Stimulated activated CD8-positive, alpha-beta memory T cell treated with anti-CD3 and anti-CD28 coated beads, Interleukin-4, amount 100 ng/mL, for 24 hours (primary cell): ENCODE results near the gene SLC25A48.
"Not testable (repeated sequence)": the region's sequence is repeated elsewhere in the genome, so short reads cannot be mapped to it uniquely, and the experiment has no call there.

Source experiments
- DNase-seq: peaks from one replicate; pipeline ENCODE4 v3.0.0-alpha.2; 2020; ENCODE audit warnings: low read depth

SLC25A48 gene

DNA sequence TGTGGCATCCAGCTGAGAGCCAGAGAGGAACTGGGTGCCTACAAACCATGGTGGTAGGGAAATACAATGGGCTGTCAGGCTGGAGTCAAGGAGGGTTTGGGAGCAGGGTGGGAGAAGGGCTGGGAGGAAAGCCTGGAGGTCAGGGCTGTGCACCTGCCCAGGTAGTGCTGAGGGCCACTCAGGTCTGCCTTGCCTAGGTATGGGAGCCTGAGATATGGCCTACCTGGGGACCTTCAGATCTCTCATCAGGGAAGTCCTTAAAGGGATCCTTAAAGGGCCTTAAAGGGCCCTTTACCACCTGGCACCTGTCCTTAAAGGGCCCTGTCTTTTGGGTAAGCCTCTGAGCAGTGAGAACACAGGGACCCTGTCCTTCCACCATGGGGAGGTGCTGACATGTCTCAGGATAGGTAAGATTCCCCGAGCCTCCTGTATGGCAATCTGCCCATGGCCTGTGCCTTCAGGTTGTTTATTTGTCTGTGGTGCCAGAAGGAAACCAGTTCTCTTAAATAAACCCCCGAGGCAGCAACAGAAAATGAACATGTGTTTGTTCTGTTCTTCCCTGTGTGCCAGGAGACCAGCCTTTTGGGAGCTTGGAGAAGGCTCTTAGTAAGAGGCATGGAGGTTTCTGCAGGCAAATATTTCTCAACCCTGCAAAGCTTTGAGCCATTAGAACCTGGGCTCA lies 23.3 kb downstream of the SLC25A48 start:
- DNase-seq = no peak

DNA sequence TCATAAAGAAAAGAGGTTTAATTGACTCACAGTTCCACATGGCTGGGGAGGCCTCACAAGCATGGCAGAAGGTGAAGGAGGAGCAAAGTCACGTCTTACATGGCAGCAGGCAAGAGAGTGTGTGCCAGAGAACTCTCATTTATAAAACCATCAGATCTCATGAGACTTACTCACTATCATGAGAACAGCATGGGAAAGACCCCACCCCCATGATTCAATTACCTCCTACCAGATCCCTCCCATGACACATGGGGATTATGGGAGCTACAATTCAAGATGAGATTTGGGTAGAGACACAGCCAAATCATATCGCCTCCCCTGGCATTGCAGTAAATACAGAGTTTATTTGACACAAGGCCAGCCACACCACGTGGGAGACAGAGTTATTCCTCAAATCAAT lies 24.7 kb downstream of the SLC25A48 start:
- DNase-seq = not testable (repeated sequence)

DNA sequence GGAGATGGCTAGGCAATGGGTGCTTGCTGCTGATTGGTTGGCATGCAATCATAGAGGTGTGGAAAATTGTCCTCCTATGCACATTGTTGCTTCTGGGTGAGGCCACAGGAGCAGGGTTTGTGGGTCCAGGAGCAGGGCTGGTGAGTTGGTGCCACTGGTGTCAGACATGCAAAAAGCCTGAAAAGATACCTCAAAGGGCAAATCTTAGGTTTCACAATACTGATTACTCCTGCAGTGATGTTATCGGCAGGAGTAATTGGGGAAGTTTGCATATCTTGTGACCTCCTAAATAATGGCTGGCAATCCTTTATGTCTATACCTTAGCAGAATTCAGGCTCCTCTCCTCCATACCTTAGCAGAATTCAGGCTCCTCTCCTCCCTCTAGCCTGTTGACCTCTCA lies 25.2 kb downstream of the SLC25A48 start:
- DNase-seq = no peak

DNA sequence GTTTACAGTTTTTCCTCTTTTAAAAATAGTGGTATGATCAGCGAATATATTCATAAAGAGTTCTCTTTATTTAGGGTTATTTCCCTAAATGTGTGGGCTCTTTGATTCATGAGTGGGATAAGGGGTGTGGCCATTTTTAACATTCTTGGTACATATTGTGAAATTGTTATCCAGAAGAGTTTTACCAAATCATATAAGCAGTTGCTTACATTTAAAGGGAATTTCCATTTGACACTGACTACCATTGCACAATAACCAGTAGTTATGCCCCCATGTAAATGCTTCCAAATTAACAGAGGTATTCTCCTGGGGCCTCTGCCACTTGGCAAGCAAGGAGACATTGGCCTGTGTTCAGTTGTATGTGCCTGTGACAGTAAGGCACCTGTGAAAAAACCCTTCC lies 27.2 kb downstream of the SLC25A48 start:
- DNase-seq = no peak

DNA sequence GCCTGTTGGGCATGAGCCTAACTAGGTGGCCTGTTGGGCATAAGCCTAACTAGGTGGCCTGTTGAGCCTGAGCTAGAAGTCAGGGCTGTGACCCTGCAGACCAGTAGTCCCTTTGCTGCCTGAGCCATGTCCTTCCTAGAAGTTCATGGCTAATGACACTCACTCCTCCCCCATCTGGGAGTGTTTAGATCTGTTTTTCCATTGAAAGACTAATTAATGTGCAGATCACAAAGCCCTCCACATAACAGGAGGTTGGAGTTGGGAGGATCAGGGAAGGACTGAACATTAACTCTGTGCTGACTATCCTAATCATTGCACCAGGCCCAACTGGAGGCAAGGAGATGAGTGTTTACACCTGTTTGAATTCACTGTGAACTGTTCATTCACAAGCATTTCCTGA lies 27.6 kb downstream of the SLC25A48 start:
- no peak for DNase-seq

DNA sequence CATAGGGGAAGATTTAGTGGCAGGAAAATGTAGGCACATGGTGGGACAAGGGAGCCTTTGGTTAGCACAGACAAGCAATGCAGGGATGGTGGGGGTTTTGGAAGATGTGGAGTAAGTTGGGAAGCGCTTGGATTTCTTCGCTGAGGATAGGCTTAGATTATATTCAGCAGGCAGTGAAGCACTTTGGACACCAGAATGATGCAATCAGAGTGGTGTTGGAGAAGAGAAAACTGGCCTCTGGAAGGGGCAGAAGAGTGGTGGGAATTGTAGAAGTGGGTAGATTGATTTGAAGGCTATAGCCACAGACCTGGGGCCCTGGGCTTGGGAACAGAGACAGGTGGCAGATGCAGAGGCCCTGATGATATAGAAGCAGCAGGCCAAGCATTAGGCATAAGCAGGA lies 28.3 kb downstream of the SLC25A48 start:
- no peak for DNase-seq

DNA sequence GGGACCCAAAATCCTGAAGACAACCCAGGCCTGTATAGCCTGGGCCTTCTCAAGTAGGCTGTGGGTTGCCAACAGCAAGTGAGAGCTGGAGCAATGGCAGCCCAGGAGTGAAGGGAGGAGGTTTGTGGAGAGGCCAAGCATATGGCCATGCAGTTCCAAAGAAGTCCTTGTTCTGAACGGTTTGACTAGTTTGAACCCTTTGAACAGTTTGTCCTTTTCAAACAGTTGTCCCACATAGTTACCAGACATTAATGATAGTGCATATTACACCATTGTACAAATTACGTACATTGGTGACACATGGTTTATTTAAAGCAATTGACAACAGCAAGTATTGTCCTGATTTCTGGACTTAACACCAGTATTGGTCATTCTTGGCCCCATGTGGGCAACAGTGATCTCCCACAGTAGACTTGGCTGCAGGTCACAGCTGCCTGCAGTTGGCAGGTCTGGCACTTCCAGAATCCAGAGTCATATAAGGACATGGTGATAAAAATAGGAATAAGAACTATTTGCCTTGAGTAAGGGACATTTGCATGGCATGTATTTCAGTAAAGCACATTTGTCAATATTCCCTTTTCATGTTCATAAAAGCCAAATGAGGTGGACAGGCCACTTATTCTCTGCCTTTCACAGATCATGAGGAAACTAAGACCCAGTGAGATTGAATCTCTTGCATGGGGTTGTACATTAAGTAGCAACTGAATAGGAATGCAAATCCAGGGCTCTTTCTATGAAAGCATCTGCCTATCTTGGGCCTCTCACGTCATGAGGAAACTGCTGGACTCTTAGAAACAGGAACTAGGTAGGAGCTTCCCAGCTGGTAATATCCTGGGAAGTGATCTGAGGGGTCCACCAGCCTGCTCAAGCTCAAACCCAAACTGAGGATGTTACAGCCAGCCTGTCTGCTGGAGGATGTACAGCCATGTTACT lies 30.3 kb downstream of the SLC25A48 start:
- no peak for DNase-seq

DNA sequence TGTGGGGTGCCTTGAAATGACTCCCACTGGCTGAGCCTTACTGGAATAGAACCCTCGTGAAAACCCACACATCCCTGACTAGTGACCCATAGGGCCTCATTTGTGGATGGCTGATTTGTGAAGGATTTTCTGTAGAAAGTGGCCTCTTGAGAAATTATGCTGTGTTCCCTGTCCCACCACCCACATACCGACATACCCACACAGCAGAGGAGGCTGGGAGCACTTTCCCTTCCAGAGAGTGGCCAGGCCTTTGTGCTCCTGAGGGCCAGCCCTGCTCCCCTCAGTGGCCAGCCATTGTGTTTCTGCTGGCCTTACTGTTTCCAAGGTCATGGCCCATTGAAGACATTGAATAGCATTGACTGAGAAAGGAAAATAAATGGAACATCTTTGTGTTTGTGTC lies 31.6 kb downstream of the SLC25A48 start:
- DNase-seq = no peak

DNA sequence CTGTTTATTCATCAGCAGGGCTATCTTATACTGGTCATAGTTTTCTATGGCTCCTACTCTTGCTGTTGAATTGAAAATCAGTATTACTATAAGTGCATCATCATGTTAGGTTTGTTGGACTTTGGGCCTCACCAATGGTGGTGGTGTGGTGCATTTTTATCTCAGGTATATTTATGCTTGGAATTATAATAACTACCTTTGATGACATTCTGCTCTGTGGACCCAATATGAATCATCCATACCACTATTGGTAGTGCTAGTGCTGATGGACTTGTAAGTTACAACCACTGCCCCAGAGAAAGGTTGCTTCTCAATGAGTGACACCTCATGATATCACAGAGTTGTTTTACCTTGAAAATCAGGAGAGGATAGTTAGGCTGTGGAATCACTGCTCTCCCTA lies 33.1 kb downstream of the SLC25A48 start:
- no peak for DNase-seq

DNA sequence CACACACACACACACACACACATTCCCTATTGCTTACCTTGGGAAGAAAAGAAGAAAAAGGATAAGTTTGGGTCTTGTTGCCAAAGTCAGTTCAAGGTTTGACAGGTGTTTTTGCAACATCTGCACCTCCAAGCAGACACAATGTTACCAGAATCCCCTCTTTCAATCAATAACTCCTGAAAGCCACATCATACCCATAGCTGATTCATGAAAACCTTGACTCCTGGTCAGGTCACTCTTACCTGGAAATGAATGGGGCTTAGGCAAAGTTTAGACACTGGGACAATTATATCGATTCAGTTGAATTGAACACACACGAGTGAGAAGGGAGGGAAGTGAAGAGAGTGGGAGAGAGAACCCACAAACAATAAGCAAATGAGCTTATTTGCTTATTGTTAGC lies 34.2 kb downstream of the SLC25A48 start:
- no peak for DNase-seq

DNA sequence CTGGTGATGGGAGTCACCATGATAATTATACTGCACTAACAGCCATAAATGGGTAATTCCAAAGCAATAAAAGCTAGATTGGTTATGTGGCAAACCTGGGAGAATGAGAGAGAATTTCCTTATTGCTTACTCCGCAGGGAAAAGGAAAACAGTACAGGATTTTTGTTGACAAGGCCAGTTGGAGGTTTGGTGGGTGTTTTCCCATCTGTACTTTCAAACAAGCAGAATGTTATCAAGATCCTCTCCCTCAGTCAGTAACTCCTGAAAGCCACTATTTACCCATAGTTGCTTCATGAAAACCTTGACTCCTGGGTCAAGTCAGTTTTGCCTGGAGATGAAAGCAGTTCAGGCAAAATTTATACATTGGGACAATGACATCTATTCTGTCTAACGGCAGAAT lies 34.8 kb downstream of the SLC25A48 start:
- DNase-seq = no peak

DNA sequence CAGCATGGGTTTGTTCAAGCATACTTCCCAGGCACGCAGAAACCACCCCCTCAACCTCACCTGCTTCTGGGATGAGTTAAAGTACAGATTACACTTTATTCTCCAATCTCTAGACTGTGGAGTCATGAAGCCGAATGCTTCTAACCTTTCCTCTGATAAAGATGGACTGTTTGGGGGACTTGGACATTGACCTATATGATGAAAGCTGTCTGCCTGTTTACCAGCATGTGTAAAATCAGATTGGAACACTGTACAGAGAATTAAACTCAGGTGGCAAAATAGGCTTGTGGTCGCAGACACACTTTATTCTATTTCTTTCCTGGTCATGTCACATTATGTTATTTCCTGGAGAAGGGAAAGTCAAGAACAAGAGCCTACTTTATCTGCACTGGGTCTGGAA lies 35.5 kb downstream of the SLC25A48 start:
- DNase-seq = no peak

DNA sequence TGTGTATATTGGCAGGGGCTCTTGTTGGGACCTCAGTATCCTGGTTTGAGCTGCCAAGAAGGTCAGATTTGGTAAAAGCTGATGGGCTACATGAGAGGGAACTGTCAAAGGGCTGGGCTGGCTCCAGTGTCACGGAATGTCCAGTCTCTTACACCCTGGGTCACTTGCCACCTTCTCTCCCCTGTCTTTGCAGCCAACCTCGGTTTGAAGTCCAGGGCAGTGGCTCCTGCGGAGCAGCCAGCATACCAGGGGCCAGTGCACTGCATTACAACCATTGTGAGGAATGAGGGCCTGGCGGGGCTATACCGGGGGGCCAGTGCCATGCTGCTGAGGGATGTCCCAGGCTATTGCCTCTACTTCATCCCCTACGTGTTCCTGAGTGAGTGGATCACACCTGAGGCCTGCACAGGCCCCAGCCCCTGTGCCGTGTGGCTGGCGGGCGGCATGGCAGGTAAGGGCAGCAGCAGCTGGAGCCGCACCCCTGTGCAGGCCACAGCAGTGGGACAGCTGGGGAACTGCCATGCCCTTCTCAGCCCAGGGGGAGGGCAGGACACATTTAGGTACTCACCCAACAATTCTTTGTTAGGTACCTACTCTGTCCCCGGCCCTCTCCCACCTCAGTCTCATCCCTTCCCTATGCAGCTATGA lies 36.9 kb downstream of the SLC25A48 start:
- DNase-seq = no peak

DNA sequence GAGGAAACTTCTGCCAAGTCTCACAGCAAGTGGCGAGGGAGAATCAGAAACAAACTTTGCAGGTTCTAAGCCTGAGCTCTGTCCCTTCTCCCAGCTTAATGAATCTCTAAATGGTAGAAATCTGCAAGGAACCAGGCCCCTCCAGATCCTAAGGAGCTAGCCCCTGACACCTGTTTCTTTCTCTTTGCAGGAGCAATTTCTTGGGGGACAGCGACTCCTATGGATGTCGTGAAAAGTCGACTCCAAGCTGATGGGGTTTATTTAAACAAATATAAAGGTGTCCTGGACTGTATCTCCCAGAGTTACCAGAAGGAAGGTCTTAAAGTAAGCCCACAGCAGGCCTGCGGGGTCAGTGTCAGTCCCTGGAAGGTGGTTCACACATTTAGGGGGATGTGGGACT lies 39.4 kb downstream of the SLC25A48 start:
- no peak for DNase-seq

DNA sequence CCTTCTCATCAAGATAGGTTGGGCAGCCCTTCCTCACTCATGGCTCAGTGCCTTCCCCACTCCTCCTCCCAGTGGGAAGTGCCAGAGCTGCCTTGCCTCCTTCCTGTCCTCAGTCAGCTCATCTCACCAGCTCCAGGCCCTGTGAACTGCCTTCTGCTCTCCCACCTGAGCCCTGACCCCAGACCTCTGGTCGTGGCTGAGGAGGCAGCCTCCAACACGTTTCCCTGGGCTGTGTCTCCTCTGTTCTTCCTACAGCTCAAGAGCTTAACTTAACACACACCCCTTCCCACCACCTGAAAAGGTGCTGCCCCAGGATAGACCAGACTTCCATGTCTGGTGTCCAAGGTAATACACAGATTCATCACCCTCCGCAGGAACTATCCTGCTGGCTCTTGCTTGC lies 40.0 kb downstream of the SLC25A48 start:
- DNase-seq = no peak

DNA sequence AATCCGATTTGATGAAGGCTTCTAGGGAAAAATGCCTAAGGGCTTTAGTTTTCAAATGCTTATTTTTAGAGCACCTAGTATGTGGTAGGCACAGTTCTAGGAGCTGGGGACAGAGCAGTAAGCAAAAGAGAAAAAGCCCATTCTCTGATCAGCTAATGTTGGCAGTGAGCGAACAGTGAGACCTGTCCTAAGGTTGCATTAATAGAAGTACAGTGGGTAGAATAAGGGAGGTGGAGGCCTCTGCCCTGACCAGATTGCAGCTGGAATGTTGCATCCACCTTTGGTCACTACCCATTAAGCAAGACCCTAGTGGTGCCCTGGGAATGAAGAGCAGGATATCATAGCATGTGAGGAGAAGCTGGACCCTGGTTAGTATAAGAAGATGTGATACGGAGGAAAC lies 41.1 kb downstream of the SLC25A48 start:
- DNase-seq = no peak

DNA sequence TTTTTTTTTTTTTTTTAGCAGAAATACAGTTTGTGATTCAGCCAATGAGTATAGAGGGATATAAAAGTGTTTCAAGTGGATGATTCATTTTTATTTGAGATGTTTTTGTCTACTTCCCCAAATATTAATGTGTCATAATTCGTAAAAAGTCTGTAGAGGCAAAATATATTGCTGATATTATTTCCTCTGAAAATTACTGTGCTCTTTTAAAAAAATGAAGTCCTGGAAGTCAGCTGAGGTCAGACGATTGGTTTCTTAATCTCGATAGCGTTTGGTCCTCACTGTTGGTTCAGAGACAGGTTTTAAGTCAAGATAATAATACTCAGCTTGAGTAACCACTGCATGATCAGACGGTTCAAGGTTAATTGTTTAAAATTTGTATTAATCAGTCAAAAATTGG lies 41.7 kb downstream of the SLC25A48 start:
- DNase-seq = no peak

DNA sequence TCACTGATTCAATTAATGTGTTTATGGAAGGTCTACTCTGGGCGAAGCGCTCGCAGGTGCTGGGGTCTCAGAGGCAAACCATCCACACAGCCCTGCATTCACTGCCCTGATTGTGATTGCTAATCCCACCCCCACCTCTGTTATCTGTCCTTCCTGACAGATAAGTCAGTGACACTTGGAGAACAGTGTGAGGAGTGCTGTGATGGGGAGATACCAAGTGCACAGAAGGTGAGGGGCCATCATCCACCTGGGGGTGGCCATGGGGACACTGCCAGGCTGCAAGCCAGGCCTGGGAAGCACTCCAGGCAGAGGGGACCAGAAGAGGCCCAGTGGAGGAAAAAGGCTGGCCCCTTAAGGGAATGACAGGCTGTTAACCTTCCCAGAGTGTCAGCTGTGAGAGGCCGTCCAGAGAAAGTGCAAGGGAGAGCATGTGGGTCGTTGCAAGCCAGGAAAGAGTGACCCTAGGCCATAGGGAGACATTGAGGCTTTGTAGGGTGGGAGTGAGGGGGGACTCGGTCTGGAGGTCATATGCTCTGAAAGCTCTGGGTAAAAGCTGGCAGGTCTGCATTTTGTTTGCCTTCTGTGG lies 43.2 kb downstream of the SLC25A48 start:
- no peak for DNase-seq

DNA sequence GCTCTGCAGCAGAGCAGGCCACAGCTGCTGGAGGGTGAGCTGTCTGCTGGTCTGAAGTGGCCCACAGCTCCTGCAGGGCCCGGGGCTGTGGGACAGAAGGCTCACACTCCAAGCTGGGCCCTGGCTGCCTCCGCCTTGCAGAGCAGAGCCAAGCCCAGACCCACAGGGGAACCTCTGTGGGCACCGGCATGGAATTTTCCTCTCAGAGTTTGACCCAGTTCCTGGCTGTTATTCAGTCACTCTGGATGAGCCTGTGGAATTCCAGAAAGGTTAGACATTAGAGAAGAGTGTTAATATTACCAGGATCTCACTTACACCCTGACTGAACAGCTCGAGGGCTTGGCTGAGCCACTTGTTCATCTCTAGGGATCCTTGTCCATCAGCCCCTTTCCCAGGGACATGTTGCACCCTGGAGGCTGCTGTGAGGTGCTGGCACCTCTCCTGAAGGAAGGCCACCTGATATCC lies 43.7 kb downstream of the SLC25A48 start:
- DNase-seq = no peak

DNA sequence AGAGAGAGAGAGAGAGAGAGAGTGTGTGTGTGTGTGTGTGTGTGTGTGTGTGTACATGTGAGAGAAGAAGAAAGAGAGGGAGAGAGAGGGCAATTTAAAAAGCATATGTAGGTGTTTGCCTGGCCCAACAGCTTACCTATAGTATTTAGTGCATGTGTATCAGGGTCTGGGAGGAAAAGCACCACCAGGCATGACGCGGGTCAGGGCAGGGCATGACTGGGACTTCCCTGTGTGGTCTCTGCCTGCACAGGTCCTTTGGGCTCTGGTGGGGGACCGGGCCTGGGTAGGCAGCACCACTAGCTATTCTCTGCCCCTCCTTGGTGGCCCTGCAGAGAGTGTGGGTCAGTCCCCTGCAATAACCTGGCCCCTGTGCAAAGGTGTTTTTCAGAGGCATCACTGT lies 45.1 kb downstream of the SLC25A48 start:
- DNase-seq = no peak

DNA sequence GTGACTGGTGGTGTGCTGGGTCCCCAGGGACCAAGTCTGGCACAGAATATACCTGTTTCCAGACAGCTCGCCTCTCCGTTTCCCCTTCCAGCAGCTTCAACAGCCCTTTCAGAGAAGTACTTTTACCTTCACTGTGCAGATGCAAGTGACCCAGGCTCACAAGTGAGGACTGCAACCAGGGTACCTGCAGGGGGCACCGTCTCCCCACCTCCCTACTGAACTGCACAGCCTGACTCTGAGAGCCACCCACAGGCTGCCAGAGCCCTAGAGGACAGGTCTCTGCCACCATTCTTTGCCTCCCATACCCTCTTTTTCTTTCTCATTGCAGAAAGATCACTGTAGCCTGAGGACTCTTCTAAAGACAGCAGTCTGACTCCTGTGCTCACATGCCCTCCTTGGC lies 45.8 kb downstream of the SLC25A48 start:
- DNase-seq = no peak

DNA sequence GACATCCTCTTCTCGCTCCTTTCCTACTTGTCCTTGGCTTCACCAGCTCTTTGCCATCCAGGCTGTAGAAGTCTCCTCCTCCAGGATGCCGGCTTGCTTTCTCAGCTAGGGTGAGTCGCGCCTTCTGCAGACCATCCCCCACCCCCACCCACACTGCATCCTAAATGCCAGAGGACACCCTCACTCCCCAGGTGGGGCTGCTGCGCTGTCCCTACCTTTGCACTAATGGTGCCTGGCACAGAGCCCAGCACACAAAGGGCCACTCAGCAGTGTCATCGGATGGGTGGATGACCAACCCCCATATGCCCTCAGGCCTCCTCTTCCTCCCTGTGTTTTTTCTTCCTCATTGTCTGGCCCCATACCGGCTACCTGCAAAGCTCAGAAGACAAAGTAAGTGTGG lies 46.3 kb downstream of the SLC25A48 start:
- DNase-seq = no peak

DNA sequence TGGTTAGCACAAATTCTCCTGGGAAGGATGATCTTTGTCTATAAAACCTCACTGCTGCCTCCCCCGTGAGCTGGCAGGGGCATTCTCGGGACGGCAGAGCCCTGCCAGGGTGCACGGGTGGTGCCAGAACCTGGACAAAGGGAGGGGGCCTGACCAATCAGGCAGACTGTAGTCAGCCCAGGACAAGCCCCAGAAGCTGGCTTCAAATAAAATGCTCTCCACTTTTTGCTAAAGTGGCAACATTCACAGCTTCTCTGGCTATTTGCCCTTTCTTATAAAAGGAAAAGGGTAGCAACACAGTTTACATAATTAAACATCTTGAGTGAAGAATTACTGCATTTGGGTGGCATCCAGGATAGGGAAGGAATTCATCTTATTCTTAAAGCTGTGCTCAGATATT lies 46.8 kb downstream of the SLC25A48 start:
- DNase-seq = no peak
